BJ (cell line): Measurements from ENCODE around the gene SMG6. TPM values are rescaled to one million over a fixed set of nuclear protein-coding genes. Genes with fewer than 3 reads are reported as not detected.
A peak's percentile ranks its signal among the peaks of the same experiment; 100 is the strongest.

ENCODE experiments used
- CTCF ChIA-PET: fragments of 350-600 bp; formaldehyde crosslinking; extraction: SDS; loops from one replicate; lab custom pipeline; 2021; ENCODE audit warnings: antibody characterized with exemption, inconsistent platforms; lab: Yijun Ruan, JAX
- POLR2A ChIA-PET: fragments of 300-600 bp; sonication (Branson Sonifier 250); formaldehyde crosslinking; extraction: SDS; loops from one replicate; lab custom pipeline; 2021; ENCODE audit warnings: antibody characterized with exemption; lab: Charles Lee
- DNase-seq: peaks from one replicate; pipeline ENCODE4 v3.0.0-alpha.2; 2011; ENCODE audit warnings: low read depth
- H3K27me3 ChIP-seq: 2 replicates; pipeline ENCODE4 v1.6.0; 2011; ENCODE audit warnings: low read length; ENCODE audit not compliant: control insufficient read depth, insufficient read depth
- H3K36me3 ChIP-seq: 2 replicates; pipeline ENCODE4 v1.5.1; 2011; ENCODE audit warnings: low read length; ENCODE audit not compliant: control insufficient read depth, insufficient read depth
- H3K4me3 ChIP-seq: 2 replicates; pipeline ENCODE4 v1.5.1; 2011; ENCODE audit warnings: low read depth, mild to moderate bottlenecking, control low read depth, low read length
- polyA plus RNA-seq: library from polyadenylated mRNA; depleted of rRNA; stranded (reverse); fragments of >200 nt; gene quantifications from 2 replicates; pipeline ENCODE4 v1.2.3, GENCODE V29; 2011
- TF ChIP-seq, protein P1 (sequence below): IDR thresholded peaks from 2 replicates; pipeline ENCODE4 v1.5.1; 2011; ENCODE audit warnings: low read depth, mild to moderate bottlenecking, control low read depth, inconsistent platforms, low read length, moderate library complexity; ENCODE audit not compliant: insufficient read depth

Gene SMG6
- polyA plus RNA-seq, 1 experiment, result 29.7 TPM

DNA sequence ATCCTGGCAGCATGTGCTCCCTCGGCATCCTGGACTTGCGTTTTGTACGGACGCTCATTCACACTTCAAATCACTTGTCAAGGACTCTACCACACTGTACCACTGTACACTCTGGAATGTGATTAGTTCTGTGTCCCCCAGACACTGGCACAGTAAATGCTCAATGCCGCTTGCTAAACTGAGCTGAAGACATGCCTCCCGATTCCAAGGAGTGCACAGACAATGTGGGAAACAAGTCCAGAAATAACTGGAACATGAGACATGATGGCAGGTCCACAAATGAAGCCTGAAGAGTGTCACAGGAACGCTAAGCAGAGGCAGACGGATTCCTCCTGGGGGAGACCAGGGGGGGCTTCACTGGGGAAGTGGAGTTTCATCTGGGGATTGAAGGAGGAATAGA is 226.5 kb downstream of the SMG6 start:
- ChIA-PET POLR2A (interaction anchor here (0.9 kb wide), 1 partner anchor 13 kb away, joined by 4 read pairs; no protein-coding TSS in a partner anchor), CTCF (interaction anchor here (0.6 to 3.3 kb wide), 7 partner anchors 9 to 168 kb away, joined by 3 to 11 read pairs (median 4); no protein-coding TSS in a partner anchor)
- DNase-seq, result no peak
- Histone ChIP-seq H3K4me3 (no peak overlapping the region), H3K27me3 (no peaks in the 10 kb centered on the region), H3K36me3 (peaks cover 10% of the 10 kb centered on the region)
- TF ChIP-seq, protein P1, sequence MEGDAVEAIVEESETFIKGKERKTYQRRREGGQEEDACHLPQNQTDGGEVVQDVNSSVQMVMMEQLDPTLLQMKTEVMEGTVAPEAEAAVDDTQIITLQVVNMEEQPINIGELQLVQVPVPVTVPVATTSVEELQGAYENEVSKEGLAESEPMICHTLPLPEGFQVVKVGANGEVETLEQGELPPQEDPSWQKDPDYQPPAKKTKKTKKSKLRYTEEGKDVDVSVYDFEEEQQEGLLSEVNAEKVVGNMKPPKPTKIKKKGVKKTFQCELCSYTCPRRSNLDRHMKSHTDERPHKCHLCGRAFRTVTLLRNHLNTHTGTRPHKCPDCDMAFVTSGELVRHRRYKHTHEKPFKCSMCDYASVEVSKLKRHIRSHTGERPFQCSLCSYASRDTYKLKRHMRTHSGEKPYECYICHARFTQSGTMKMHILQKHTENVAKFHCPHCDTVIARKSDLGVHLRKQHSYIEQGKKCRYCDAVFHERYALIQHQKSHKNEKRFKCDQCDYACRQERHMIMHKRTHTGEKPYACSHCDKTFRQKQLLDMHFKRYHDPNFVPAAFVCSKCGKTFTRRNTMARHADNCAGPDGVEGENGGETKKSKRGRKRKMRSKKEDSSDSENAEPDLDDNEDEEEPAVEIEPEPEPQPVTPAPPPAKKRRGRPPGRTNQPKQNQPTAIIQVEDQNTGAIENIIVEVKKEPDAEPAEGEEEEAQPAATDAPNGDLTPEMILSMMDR, result no peak

DNA sequence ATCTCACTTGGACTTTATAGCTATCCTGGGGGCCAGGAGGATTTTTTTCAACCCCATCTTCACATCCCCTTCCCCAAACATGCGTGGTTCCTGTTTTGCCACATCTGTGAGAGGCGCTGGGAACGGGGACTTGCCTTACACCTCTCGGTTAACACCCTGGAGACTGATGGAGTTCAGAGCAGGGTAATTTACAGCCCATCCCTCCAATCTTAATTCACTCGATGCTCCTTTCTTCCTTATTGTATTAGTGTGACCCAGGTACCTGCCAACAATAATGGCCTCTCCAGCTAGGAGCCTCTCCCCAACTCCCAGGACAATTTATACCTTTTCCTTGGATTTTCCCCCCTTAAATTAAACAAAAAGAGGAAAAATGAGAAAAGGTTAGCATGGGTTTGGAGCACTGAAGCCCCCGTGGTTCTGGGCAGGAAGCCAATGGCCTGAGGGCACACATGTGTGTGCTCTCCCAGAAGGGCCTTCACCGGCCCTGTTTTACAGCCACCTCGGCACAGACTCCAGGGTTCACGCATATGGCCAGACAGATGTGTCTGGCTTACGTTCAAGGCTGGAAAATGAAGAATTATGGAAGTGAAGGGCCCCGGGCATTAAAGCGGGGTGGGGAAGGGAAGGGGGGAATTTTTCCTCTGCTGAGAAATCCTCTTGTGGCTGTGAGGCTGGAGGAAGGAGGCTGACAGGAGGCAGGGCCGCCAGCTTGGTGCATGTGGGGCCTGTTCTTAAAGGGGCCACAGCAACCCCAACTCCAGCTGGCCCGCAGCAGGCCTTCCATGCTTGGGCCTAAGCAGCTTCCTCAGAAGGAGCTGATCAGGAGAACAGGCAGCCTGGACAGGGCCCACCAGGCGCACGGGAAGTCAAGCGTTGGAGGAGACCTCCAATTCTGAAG is 227.2 kb downstream of the SMG6 start:
- DNase-seq, result no peak
- POLR2A ChIA-PET, result interaction anchor here (0.9 kb wide), 1 partner anchor 12 kb away, joined by 4 read pairs; no protein-coding TSS in a partner anchor

DNA sequence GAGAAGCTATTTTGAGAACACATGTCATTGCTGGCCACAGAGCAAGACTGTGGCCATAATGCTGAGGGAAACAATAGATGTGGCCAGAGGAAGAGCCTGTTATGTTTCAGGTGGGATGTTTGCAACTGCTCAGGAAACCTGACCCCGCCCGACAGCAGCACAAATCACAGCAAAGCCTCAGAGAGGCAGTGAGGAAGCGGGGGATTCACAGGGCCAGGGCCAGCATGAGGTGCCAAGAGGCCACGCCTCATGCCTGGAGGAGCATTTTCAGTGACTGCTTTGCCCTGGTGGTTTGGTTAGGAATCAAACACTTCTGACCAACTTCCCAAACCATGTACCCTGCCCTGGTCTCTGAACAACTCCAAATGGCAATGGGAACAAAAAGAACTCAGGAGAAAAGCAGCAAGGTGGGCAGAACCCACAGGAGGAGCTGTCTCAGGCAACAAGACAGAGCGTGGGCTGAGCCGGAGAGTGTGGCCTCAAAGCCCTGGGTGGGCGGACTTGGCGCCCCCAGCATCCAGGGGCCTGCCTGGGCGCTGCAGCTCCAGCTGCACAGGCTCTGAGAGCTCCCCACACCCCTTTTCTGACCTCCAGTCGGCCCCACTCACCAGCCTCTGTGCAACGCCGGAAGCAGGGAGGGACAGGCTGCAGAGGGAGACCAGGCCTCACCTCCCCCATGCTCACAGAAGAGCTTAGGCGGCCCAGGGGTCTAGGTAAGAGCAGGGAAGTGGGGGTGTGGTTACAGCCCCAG is 228.1 kb downstream of the SMG6 start:
- CTCF ChIA-PET, result interaction anchor here (0.9 to 3.3 kb wide), 5 partner anchors 10 to 169 kb away, joined by 3 to 11 read pairs (median 5); no protein-coding TSS in a partner anchor
- no peaks in the 10 kb centered on the region for H3K27me3 ChIP-seq
- TF ChIP-seq, protein P1, result peak; percentile 17; the same call in 1 of the 2 replicates
- peaks cover 7% of the 10 kb centered on the region for H3K36me3 ChIP-seq
- no peak for DNase-seq
- POLR2A ChIA-PET, result interaction anchor here (0.6 kb wide), 1 partner anchor 354 kb away, joined by 3 read pairs; no protein-coding TSS in a partner anchor
- no peak overlapping the region for H3K4me3 ChIP-seq

More for the DNA sequence above, 227.2 kb downstream of the SMG6 start:
- Histone ChIP-seq H3K4me3 (no peak overlapping the region), H3K27me3 (no peaks in the 10 kb centered on the region), H3K36me3 (peaks cover 10% of the 10 kb centered on the region)
- TF ChIP-seq, protein P1, result no peak
- CTCF ChIA-PET, result interaction anchor here (0.7 to 3.3 kb wide), 8 partner anchors 8 to 168 kb away, joined by 3 to 11 read pairs (median 4); no protein-coding TSS in a partner anchor

DNA sequence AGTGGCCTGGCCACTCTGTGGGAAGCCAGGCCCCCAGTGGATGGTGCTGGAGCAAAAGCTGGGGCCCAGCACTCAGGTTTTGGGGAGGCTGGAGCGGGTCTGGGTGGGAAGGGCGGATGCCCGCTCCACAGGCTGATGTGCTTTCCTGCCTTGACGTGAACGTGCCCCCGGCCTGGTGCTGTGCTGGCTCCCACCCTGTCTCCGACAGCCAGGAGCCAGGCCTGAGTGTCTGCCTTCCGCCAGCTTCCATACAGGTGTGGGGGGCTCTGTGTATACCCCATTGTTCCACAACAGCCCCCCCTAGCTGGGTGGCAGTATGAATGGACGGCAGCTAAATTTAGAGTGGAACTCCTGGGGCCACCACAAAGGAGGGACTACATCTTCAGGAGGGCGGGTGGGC is 228.7 kb downstream of the SMG6 start:
- Histone ChIP-seq H3K36me3 (peaks cover 7% of the 10 kb centered on the region), H3K4me3 (no peak overlapping the region), H3K27me3 (no peaks in the 10 kb centered on the region)
- DNase-seq, result no peak
- ChIA-PET CTCF (interaction anchor here (1.2 to 3.3 kb wide), 4 partner anchors 11 to 170 kb away, joined by 3 to 11 read pairs (median 6); no protein-coding TSS in a partner anchor), POLR2A (interaction anchor here (0.6 kb wide), 1 partner anchor 353 kb away, joined by 3 read pairs; no protein-coding TSS in a partner anchor)
- TF ChIP-seq, protein P1, result no peak
